ENCODE measurements around the gene RAP1A.
"Not testable (repeated sequence)": the region's sequence is repeated elsewhere in the genome, so short reads cannot be mapped to it uniquely, and the experiment has no call there.

RAP1A gene

GRCh38 chr1:111629190-111629954, 9.8 kb downstream of the RAP1A start:
- no peak for DNase-seq (ENCODE audit: low spot score)

- DNase-seq (ENCODE audit: low spot score), result no peak
These were observed 11.0 kb downstream of the RAP1A start for GRCh38 chr1:111630567-111630966.

- DNase-seq (ENCODE audit: low spot score), result no peak
These were observed 11.9 kb downstream of the RAP1A start for GRCh38 chr1:111631502-111631901.

GRCh38 chr1:111632771-111633170, 13.2 kb downstream of the RAP1A start:
- not testable (repeated sequence) for DNase-seq (ENCODE audit: low spot score)

GRCh38 chr1:111633736-111634247, 14.2 kb downstream of the RAP1A start:
- DNase-seq (ENCODE audit: low spot score), result no peak

DNA sequence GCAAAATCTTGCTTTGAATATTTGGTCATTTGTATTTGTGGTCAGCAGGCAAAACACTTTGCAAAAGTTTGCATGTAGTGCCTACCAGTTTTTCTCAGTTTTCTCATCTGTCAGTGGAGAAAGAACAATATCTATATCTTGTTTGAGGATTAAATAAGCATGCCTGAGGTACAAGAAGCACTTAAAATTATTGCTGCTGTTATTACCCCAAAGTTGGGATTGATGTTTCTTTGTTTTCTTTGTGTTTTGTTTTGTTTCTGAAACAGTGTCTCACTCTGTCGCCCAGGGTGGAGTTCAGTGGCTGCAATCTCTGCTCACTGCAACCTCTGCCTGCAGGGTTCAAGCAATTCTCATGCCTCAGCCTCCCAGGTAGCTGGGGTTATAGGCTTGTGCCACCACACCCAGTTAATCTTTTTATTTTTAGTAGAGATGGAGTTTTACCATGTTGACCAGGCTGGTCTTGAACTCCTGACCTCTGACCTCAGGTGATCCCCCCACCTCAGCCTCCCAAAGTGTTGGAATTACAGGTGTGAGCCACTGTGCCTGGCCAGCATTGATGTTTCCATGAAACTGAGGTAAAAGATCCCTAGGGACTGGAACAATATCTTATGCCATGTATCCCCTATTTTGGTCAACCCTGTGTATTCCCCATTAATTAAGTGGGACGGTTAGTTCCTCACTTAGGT, 15.9 kb downstream of the RAP1A start:
- DNase-seq (ENCODE audit: low spot score), result no peak

DNA sequence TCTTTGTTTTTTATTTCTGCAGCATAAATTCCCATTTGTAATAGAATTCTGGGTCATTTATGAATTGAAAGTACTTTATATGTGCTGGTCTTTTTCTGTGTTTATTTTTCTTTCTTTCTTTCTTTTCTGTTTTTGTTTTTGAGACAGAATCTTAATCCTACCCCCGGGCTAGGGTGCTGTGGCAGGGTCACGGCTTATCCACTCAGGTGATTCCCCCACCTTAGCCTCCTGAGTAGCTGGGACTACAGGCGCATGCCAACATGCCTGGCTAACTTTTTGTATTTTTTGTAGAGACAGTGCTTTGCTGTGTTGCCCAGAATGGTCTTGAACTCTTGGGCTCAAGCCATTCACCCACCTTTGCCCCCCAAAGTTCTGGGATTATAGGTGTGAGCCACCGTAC, 18.7 kb downstream of the RAP1A start:
- DNase-seq (ENCODE audit: low spot score), result no peak

DNA sequence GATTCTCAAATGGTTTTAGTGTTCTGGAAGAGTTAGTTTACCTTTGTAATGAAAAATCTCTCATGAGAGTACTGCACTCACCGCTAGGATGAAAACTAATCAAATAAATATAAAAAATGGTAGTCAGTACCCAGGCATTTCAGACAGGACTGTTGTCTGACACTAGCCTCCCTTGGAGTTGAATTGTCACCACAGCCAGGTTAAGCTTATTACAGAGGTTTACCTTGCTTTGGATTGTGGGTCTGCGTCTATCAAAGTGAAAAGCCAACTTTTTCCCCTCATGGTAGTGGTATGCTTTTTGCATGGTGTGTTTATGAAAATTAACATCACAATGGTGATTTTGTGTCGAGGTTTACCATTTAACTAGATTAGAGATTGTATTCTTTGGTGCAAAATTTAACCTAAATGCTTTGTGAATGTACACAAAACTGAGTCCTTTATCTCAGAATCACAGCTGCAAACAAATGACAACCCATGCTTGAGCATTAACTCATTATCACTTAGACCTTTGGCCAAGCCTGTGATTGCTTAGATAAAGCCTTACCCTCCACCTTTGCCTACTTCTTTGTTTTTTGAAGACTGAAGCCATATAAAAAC, 20.1 kb downstream of the RAP1A start:
- DNase-seq (ENCODE audit: low spot score), result no peak

DNA sequence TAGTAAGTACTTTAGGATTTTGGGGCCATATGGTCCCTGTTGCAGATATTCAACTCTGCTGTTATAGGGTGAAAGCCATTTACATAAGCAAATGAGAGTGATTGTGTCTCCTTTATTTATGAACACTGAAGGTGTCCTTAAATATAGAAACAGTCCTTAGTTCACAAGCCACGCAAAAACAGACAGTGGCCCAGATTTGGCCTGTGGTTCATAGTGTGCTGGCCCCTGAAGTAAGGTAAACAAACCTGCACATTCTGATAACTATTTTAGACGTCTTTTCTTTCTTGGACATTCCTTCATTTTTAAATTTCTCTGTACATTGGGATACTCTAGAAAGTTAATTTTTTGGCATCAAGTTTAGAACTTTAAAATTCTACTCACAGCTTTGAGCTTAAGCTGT, 23.5 kb downstream of the RAP1A start:
- DNase-seq (ENCODE audit: low spot score), result no peak

DNA sequence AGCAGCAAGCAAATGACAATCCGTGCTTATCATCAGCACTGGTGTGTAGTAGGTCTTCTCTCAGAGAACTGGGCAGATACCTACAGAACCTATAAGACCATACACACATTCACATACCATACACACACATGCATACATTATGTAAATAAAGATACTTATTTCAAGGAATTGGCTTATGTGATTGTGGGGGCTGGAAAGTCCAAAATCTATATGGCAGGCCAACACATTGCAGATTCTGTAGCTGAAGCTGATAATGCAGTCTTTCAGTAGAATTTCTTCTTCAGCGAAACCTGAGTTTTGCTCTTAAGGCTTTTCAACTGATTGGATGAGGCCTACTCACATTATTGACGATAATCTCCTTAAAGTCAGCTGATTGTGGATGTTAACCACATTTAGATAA, 24.1 kb downstream of the RAP1A start:
- no peak for DNase-seq (ENCODE audit: low spot score)

DNA sequence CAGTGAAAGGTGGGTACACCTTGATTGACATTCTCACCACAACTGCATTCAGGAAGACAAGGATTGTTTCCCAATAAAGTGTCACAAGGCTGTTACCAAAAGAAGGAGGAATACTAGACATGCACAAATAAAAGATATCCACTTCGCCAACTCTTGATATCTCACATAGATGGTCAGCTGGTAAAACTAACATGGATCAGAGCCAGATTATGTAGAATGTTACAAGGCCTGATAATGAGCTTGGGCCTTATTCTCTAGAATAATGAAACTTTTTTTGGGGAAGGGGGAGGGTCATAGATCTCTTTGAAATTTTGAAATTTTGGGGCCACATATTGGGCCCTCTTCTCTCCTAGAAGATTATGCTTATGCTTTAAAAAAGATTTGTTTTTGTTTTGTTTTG, 24.9 kb downstream of the RAP1A start:
- no peak for DNase-seq (ENCODE audit: low spot score)

DNA sequence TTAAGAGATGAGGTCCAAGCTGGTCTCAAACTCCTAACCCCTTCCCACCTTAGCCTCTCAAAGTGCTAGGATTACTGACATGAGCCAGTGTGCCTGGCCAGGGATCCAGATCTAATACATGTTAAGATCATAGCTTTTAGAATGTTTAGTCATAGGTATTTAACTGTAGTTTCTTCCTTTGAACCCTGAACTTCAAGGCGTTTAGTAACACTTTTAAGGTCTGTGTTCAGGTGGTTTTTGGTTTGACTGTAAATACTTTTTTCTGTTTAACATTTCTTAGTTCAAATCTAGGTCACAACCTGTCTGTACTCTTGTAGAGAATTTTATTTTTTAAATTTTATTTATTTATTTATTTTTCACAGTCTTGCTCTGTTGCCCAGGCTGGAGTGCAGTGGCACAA, 28.1 kb downstream of the RAP1A start:
- peak; percentile 48 for DNase-seq (ENCODE audit: low spot score)

- DNase-seq (ENCODE audit: low spot score), result no peak
These were observed 29.2 kb downstream of the RAP1A start for GRCh38 chr1:111648806-111649205.

DNA sequence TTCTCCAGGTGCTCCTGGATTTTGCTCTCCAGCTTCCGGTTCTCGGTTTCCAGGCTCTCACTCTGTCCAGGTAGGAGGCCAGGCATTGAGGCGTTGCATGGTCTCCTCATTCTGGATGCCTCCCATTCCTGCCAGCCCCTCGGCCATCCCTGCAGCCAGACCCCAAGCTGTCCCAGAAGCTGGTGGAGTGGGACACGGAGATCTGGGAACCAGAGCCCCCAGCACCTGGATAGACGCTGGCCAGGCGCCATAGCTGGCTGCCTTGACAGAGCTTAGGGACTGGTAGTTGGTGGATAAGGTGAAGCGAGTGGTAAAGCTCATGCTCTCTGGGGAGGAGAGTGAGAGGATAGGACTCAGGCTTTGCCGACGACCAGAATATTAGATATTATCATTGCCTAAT, 29.6 kb downstream of the RAP1A start:
- no peak for DNase-seq (ENCODE audit: low spot score)

DNA sequence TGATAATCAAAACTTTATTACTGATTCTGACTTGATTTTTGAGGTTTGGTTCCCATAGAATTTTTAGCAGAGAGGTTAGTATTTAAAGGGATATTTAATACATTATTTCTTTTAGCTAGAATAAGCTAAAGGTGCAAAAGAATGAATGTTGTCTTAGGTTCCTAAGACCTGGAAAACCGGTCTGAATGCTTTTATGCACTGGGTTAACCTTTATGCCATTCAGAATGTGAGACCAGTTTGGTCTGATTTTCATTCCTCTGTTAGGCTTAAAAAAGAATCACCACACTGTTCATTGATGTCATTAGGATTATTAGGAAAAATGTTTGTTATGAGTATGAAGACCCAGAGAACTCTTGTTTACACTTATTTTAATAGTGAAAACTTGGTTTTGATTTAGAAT, 30.1 kb downstream of the RAP1A start:
- no peak for DNase-seq (ENCODE audit: low spot score)

DNA sequence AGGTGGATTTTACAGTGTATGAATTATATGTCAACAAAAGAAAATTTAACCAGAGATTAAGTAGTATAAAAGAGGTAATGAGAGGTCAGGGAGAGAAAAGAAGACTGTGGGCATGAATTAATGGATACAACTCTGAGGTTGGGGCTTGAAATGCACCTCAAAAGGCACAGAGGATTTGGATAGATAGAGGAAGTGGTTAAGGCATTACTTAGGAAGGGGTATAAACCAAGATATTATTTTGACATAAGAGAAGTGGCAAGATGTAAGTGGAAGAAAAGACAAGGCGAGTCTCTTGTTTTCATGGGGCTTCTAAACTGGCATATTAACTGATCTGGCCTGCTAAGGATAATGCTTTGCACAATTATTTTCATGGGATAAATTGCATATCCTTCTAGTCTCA, 34.1 kb downstream of the RAP1A start:
- DNase-seq (ENCODE audit: low spot score), result no peak

GRCh38 chr1:111654839-111655238, 35.2 kb downstream of the RAP1A start:
- no peak for DNase-seq (ENCODE audit: low spot score)

GRCh38 chr1:111656086-111657017, 36.8 kb downstream of the RAP1A start:
- peak; percentile 40 for DNase-seq (ENCODE audit: low spot score)

GRCh38 chr1:111658622-111659021, 39.0 kb downstream of the RAP1A start:
- no peak for DNase-seq (ENCODE audit: low spot score)

DNA sequence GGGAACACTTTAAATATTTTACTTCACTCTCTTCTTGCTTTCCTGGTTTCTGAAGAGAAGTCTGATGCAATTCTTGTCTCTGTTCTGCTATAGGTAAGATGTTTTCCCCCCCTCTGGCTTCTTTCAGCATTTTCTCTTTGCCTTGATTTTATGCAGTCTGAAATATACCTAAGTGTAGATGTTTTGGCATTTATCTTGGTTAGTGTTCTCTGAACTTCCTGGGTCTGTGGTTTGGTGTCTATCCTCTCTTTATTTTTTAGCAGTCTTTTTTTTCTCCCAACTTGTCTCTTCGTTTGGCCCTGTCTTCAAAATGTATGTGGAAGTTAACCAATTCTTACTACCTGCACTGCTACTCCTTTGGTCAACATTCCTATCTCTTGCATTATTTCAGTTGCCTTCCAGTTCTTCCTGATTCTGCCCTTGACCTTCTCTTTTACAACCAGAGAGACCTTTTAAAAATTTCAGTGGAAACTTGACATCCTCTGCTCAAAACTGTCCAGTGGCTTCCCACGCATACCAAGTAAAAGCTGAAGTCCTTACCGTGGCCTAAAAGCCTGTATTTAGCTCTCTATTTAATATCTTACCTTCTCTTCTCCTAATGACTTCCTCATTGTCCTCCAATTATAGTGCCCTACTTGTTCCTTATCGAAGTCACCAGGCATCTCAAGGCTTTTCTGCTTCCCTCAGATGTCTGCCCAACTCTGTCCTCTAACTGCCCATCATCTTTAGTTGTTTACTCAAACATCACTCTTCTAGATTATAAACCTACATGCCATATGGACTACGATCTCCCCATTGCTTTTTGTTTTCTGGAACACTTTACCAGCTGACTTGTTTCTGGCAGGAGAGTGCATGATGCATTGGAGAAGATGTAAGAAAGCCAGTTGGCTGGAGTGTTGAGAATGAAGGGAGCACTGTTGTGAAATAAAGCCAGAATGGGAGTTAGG, 40.9 kb downstream of the RAP1A start:
- no peak for DNase-seq (ENCODE audit: low spot score)

DNA sequence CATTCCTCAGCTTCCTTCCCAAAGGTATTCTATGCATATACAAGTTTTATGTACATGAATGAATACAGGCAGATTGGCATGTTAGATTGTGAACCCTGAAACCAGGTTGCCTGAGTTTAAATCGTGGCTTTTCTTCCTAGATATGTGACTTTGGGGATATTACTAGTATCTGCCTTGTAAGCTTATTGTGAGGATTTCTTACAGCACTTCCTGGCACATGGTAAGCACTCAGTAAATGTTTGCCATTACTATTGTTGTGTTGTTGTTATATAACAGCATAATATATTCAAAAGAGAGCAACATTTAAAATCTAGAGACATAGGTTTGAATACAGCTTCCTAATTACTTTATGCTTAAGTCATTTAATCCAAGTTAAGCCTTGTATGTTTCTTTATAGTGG, 45.1 kb downstream of the RAP1A start:
- no peak for DNase-seq (ENCODE audit: low spot score)
